SKM-1 treated with dmso at 0.1 percent for 144 hours (cell line): ENCODE results near the gene TMEM123.
A peak's percentile ranks its signal among the peaks of the same experiment; 100 is the strongest.

Source experiments
- DNase-seq: peaks from one replicate; lab custom pipeline; 2025; ENCODE audit not compliant: unreplicated experiment; lab: John Stamatoyannopoulos, UW

Gene TMEM123

GRCh38 chr11:102452461-102453301, at the start of gene TMEM123:
TSS of gene TMEM123 (minus strand) at chr11:102452765. CDS start at chr11:102452623, 142 bp downstream.
- DNase-seq, result peak; percentile 86

- DNase-seq, result no peak
Observed at GRCh38 chr11:102500829-102501228, 48.3 kb upstream of the TMEM123 start.

GRCh38 chr11:102499931-102500330, 47.4 kb upstream of the TMEM123 start:
- no peak for DNase-seq

- no peak for DNase-seq
Observed at GRCh38 chr11:102499151-102499550, 46.6 kb upstream of the TMEM123 start.

GRCh38 chr11:102497061-102497460, 44.5 kb upstream of the TMEM123 start:
- DNase-seq, result no peak

GRCh38 chr11:102495161-102496042, 42.8 kb upstream of the TMEM123 start:
- DNase-seq, result peak; percentile 75

- no peak for DNase-seq
Observed at GRCh38 chr11:102494216-102494615, 41.7 kb upstream of the TMEM123 start.

GRCh38 chr11:102493524-102493923, 41.0 kb upstream of the TMEM123 start:
- no peak for DNase-seq

GRCh38 chr11:102491969-102492368, 39.4 kb upstream of the TMEM123 start:
- no peak for DNase-seq

GRCh38 chr11:102489186-102490145, 36.9 kb upstream of the TMEM123 start:
- no peak for DNase-seq

GRCh38 chr11:102488208-102488607, 35.6 kb upstream of the TMEM123 start:
- DNase-seq, result no peak

- peak; percentile 26 for DNase-seq
Observed at GRCh38 chr11:102487214-102487613, 34.6 kb upstream of the TMEM123 start.

- no peak for DNase-seq
Observed at GRCh38 chr11:102486584-102486983, 34.0 kb upstream of the TMEM123 start.

GRCh38 chr11:102485095-102485722, 32.6 kb upstream of the TMEM123 start:
- no peak for DNase-seq

GRCh38 chr11:102482433-102482832, 29.9 kb upstream of the TMEM123 start:
- no peak for DNase-seq

- DNase-seq, result no peak
Observed at GRCh38 chr11:102479733-102480132, 27.2 kb upstream of the TMEM123 start.

GRCh38 chr11:102478673-102479299, 26.2 kb upstream of the TMEM123 start:
- DNase-seq, result peak; percentile 20

- no peak for DNase-seq
Observed at GRCh38 chr11:102476812-102477211, 24.2 kb upstream of the TMEM123 start.

- DNase-seq, result no peak
Observed at GRCh38 chr11:102476069-102476468, 23.5 kb upstream of the TMEM123 start.

GRCh38 chr11:102473543-102473942, 21.0 kb upstream of the TMEM123 start:
- DNase-seq, result no peak
